Right atrium auricular region (tissue), 2 donors: ENCODE results near the gene SNED1. TPM values are rescaled to one million over a fixed set of nuclear protein-coding genes. Genes with fewer than 3 reads are reported as not detected.

ENCODE experiments used
- DNase-seq: peaks from one replicate; pipeline ENCODE4 v3.0.0-alpha.2; 2019; ENCODE audit warnings: low spot score
- H3K27ac ChIP-seq, 2 donors: fragments of 200-600 bp; sonication (generic); 1 replicate in 1 of 2; 2 replicates in 1 of 2; pipeline ENCODE4 v1.5.1; 2016 to 2019
- H3K27me3 ChIP-seq, 2 donors: fragments of 200-600 bp; sonication (generic); one replicate each; pipeline versions ENCODE4 v1.5.1 to v1.6.0; 2017 to 2019
- H3K36me3 ChIP-seq: fragments of 200-600 bp; sonication (generic); one replicate; pipeline ENCODE4 v1.5.1; 2016
- H3K4me1 ChIP-seq, 2 donors: fragments of 200-600 bp; sonication (generic); one replicate each; pipeline versions ENCODE4 v1.5.1 to v1.6.0; 2017 to 2019
- H3K4me3 ChIP-seq, 2 donors: fragments of 200-600 bp; sonication (generic); 1 replicate in 1 of 2; 2 replicates in 1 of 2; pipeline ENCODE4 v1.5.1; 2017 to 2019; ENCODE audit warnings: mild to moderate bottlenecking in 1 of 2, moderate library complexity in 1 of 2
- H3K9me3 ChIP-seq, 2 donors: fragments of 200-600 bp; sonication (generic); one replicate each; pipeline ENCODE4 v1.5.1; 2019
- CTCF ChIP-seq, 2 donors: fragments of 200-600 bp; sonication (generic); IDR thresholded peaks; one replicate each; pipeline ENCODE4 v1.5.1; 2019; ENCODE audit warnings: antibody characterized with exemption in 2 of 2
- total RNA-seq, 2 donors: library from RNA; depleted of rRNA; stranded (reverse); fragments of >200 nt; gene quantifications; one replicate each; pipeline ENCODE4 v1.1.0, GENCODE V29; 2016

SNED1 gene
- total RNA-seq, 2 donors from 2014 or later = 9.9 to 16.4 TPM

DNA sequence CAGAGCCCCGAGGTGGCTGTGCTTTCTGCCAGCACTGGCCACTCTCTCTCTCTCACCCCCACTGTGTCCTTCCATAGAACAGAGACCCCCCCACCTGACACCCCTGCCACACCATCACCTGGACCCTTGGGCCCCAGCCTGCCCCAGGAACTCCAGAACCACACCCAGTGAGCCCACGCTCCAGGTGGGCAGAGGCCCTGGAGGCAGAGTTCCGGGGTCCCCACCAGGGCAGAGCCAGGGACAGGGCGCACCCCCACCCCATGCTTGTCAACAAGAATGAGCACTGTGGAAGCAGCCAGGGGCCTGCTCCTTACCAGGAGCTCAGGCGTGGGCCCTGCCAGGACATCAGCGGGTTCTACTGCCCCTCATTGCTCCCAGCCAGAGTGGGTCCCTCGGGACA is 136.3 kb downstream of the SNED1 start:
- no peak overlapping the region for H3K27ac ChIP-seq
- no peaks in the 10 kb centered on the region for H3K4me1 ChIP-seq
- no peak overlapping the region for H3K4me3 ChIP-seq
- TF ChIP-seq CTCF (IDR thresholded peaks at IDR 0.05) = no peak
- no peaks in the 10 kb centered on the region for H3K27me3 ChIP-seq
- H3K9me3 ChIP-seq = no peaks in the 10 kb centered on the region
- H3K36me3 ChIP-seq = no peaks in the 10 kb centered on the region
- no peak for DNase-seq

- no peak for TF ChIP-seq CTCF (IDR thresholded peaks at IDR 0.05)
- H3K36me3 ChIP-seq = no peaks in the 10 kb centered on the region
- no peak for DNase-seq
- H3K4me1 ChIP-seq = no peaks in the 10 kb centered on the region
- no peak overlapping the region for H3K4me3 ChIP-seq
- no peak overlapping the region for H3K27ac ChIP-seq
- H3K27me3 ChIP-seq = no peaks in the 10 kb centered on the region
- no peaks in the 10 kb centered on the region for H3K9me3 ChIP-seq
Observed at GRCh38 chr2:241135737-241136136, 137.3 kb downstream of the SNED1 start.

- H3K9me3 ChIP-seq = no peaks in the 10 kb centered on the region
- H3K27me3 ChIP-seq = no peaks in the 10 kb centered on the region
- no peaks in the 10 kb centered on the region for H3K36me3 ChIP-seq
- H3K4me3 ChIP-seq = no peak overlapping the region
- H3K27ac ChIP-seq = no peak overlapping the region
- DNase-seq = no peak
- no peak for TF ChIP-seq CTCF (IDR thresholded peaks at IDR 0.05)
- H3K4me1 ChIP-seq = no peaks in the 10 kb centered on the region
Observed at GRCh38 chr2:241136191-241136590, 137.8 kb downstream of the SNED1 start.

DNA sequence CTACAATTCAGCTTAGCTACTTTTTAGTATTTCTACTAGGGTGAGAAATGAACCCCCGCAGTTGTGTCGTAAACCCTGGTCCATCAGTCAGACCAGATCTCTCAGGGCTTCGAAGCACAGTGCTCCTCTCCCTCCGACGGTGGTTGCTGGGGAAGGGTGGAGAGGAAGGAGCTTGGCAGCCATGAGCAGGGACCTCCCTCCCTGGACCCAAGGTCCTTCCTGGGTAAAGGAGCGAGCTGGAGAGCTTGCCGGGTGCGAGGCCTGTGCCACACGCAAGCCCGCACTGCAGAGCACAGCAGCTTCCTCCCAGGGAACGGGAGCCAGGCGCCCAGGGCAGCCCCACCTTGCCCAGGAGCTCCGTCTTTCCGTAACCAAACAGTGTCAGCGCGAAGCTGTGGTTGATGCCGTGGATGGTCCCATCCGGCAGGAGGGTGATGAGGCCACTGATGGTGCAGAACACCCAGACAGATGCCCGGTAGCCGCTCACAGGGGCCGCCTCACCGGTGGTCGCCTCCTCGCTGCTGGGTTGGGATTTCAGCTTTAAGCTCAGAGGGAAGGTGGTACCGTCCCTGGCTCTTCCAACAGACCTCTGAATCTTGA is 138.3 kb downstream of the SNED1 start:
- Histone ChIP-seq H3K27me3 (no peaks in the 10 kb centered on the region), H3K4me3 (no peak overlapping the region), H3K36me3 (no peaks in the 10 kb centered on the region), H3K4me1 (no peaks in the 10 kb centered on the region), H3K27ac (no peak overlapping the region), H3K9me3 (no peaks in the 10 kb centered on the region)
- TF ChIP-seq CTCF (IDR thresholded peaks at IDR 0.05) = no peak
- no peak for DNase-seq

DNA sequence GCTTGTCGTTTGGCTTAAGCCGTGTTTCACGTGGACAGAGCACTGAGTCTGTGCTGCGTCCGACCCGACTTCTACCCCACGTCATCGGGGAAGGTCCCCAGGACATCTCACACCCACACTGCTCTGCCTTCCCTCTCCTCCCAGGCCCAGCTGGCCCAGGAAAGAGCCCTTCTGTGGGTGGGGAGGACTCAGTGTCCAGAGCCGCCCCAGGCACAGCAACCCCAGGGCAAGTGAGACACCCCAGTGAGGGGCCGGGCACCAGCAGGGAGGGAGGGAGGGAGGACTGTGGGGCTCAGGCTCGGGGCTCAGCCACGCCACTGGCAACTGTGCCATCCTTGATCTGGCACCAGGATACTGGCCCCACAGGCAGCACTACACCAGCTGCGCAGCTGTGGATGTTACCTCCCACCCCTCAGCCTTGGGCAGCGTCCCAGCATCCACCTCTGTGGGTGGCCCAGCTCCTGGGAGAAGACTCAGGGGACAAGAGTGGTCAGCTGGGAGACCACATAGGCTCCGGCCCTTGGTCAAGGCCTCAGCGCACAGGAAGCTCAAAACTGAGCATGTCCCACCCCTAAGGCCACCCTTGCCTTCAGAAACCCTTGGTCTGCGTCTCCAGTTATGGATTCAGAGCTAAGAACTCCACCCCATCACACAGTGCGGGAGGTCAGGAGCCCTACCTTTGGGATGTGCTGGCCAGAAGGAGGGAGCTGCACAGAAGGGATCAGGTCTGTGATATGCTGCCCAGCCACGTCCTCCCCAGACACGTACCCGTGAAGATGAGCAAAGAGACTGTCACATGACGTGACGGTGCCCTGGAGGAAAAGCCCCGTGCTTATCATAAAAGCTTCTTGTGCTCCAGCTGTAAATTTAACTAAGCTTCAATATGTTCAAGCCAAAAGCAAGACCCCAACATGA is 139.1 kb downstream of the SNED1 start:
- Histone ChIP-seq H3K4me3 (no peak overlapping the region), H3K9me3 (no peaks in the 10 kb centered on the region)

More for the DNA sequence above, 139.1 kb downstream of the SNED1 start:
- Histone ChIP-seq H3K27ac (no peak overlapping the region), H3K36me3 (no peaks in the 10 kb centered on the region), H3K27me3 (no peaks in the 10 kb centered on the region), H3K4me1 (no peaks in the 10 kb centered on the region)
- no peak for TF ChIP-seq CTCF (IDR thresholded peaks at IDR 0.05)
- DNase-seq = no peak
